UCSD-AML1 (cell line): Measurements from ENCODE around the gene RNU6-1.
A peak's percentile ranks its signal among the peaks of the same experiment; 100 is the strongest.

ENCODE experiments used
- DNase-seq: peaks from one replicate; lab custom pipeline; 2025; ENCODE audit not compliant: unreplicated experiment; lab: John Stamatoyannopoulos, UW

The RNU6-1 gene

GRCh38 chr15:67822537-67823313, 17.1 kb downstream of the RNU6-1 start:
- DNase-seq = no peak

GRCh38 chr15:67821784-67822440, 17.9 kb downstream of the RNU6-1 start:
- no peak for DNase-seq

- DNase-seq = peak; percentile 25
These were observed 18.7 kb downstream of the RNU6-1 start for GRCh38 chr15:67820992-67821783.

DNA sequence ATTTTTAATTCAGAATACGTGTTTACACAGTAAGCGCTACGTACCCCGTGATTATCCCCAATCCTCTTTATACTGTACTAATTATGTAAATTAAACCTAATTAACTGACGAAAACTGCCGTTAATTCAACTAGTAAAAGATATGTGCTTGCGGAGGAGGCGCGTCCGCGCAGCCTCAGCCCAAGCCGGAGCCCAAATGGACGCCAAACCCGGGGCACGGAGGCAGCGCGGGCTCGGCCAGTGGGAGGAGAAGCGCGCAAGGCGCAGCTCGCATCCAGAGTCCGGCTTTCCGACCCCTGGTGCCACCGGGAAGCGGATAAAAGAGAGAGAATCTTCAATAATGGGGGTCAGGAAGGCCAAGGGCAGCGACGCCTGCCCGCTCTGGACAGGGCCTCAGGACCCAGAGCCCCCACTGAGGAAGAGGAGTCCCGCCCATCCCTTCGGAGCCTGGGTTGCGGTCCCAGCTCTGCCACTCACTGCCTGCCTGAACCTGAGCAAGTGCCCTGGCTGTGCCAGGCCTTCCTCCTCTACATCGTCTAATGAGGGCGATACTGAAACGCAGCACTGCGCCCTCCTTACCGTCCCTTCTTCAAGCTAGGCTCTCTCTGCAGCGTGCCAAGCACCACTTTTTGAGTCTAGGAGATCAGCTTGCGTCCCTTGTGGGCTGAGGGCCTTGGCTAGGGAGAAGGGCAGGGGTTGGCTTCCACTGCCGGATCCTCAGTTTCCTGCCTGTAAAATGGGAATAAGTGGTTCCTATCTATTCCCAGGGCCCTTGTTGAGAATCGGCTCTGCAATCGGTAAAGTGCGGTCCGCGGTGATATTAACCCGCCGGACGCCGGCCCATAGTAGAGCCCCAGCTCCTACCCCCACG, 19.5 kb downstream of the RNU6-1 start:
- no peak for DNase-seq

- DNase-seq = no peak
These were observed 20.2 kb downstream of the RNU6-1 start for GRCh38 chr15:67819636-67820035.

DNA sequence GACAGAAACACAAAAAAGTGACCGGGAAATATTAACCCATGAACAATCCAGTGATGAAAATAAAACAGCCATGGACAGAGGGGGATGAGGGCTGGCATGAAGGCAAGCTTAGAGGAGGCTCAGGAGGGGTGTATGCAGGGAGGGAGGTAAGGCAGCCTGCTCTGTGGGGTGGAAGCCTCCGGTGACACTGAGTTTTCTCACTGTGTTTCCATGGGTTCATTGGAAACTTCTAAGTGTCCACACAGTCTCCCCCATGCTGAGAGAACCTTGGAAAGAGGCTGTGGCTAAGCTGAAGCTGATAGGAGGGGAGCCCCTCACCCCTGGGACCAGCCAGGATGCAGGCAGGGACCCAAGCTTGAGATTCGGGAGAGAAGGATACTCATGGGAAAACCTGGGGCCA, 21.4 kb downstream of the RNU6-1 start:
- DNase-seq = no peak

DNA sequence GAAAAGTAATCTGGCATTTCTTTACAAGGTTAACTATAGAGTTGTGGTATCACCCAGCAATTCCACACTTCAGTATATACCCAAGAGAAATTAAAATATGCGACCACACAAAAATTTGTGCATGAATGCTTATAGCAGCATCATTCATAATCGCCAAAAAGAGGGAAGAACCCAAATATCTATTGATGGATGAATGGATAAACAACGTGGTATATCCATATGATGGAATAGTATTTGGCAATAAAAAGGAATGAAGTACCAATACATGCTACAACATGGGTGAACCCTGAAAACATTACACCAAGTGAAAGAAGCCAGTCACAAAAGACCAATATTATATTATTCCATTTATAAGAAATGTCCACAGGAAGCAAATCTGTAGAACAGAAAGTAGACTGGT, 23.2 kb downstream of the RNU6-1 start:
- no peak for DNase-seq

GRCh38 chr15:67815036-67815592, 24.7 kb downstream of the RNU6-1 start:
- DNase-seq = no peak

DNA sequence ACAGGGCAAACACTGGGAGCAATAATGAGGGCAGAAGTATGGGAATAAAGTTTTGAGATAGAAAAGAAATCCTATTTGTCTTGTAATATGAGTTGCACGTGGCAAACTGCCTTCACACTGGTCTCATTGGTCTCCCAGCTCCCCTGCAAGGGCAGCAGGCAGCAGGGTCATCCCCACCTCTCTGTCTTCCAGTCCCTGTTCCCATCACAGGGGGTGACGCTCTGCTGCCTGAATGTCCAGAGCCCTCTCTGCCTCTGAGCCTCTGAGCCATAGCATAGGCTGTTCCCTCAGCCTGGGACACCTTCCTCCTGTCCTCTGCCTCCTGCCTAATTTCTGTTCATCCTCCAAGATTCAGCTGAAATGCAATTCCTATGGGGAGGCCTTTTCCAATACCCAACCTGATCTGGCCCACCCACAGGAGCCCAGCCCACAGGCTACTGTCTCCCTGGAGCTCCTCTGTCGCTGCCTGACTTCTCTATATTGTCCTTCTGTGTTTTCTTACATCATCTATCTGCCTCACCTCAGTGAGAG, 26.7 kb downstream of the RNU6-1 start:
- no peak for DNase-seq

DNA sequence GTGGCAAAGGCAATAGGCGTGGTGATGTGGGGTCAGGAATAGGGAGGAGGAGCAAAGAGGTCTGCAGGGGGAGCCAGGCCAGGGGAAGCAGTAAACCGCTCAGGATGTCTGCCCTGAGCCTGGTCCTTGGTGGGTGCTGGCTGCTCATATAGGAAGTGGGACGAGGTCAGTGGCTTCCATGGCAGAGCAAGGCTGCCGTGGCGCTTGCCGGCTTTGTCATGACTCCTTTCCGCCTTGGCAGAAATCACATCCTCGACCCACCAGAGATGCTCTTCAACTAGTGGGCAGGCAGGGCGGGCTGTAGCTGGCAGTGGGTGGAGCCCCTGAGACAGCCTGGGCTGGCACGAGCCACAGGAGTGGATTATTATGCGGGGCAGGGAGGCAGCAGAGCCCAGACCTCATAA, 27.6 kb downstream of the RNU6-1 start:
- peak; percentile 64 for DNase-seq

DNA sequence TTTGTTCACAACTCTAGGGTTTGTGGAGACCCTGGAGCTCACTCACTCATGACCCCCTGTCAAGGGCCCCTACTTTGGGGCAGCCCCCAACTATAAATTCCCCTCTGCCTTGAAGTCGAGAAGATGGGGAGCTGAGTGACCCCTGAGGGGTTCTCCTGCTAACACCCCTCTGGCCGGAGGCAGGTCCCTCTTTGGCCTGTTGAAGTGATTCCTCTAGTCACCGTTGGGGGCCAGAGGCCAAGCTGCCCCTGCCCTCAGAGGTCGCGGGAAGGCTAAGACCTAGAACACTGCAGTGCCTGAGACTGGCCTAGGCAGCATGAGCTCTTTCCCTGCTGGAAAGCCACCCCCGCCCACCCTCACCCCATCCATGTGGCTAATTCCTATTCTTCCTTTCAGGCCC, 30.0 kb downstream of the RNU6-1 start:
- no peak for DNase-seq

GRCh38 chr15:67809441-67809840, 30.4 kb downstream of the RNU6-1 start:
- DNase-seq = no peak

DNA sequence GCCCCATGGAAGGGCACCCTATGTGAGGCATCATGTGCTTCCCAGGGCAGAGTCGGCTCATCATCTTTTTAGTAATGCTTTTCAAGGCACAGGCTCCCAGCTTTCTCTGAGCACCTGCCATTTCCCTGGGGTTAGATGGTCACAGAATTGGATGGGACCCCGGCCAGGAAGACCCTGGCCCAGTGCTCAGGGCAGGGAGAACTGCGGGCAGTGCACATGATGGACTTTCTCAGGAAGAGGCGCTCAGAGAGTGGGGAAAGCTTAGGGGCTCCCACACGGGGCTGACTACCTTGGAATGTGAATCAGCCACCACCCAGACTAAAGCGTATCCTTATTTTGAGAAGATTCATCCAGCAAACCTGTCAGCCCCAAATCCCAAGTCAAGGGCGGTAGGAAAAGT, 31.0 kb downstream of the RNU6-1 start:
- DNase-seq = no peak

DNA sequence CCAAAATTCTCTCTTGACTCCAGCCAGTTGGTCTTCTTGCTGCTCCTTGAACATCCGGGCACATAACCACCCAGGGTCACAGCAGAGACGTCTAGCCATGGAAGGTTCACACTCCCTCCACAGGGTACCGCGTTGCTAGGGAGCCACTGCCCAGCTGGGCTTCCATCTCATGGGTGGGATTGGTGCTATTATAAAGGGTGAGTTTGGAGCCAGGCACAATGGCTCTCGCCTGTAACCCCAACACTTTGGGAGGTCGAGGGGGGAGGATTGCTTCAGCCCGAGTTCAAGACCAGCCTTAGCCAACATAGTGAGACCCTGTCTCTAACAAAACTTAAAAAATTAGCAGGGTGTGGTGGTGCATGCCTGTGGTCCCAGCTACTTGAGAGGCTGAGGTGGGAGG, 32.0 kb downstream of the RNU6-1 start:
- DNase-seq = no peak

DNA sequence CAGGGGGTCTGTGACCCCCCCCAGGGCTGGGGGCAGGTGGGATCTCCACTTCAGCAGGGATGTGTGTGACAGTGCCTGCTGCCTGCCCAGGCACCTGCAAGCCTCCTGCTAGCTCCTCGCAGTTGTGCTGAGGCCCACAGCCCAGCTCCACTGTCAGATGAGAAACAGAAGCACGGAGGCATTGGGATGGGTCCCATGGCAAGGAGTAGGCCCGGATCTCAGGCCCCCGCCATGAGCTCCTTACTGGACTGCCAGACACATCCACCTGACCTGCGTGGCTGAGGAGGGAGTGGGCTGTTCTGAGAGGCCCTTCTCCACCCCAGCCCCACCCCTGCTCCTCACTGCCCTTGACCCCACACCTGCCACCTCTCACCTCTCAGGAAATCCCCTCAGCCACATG, 32.7 kb downstream of the RNU6-1 start:
- no peak for DNase-seq

GRCh38 chr15:67806536-67806935, 33.3 kb downstream of the RNU6-1 start:
- no peak for DNase-seq

DNA sequence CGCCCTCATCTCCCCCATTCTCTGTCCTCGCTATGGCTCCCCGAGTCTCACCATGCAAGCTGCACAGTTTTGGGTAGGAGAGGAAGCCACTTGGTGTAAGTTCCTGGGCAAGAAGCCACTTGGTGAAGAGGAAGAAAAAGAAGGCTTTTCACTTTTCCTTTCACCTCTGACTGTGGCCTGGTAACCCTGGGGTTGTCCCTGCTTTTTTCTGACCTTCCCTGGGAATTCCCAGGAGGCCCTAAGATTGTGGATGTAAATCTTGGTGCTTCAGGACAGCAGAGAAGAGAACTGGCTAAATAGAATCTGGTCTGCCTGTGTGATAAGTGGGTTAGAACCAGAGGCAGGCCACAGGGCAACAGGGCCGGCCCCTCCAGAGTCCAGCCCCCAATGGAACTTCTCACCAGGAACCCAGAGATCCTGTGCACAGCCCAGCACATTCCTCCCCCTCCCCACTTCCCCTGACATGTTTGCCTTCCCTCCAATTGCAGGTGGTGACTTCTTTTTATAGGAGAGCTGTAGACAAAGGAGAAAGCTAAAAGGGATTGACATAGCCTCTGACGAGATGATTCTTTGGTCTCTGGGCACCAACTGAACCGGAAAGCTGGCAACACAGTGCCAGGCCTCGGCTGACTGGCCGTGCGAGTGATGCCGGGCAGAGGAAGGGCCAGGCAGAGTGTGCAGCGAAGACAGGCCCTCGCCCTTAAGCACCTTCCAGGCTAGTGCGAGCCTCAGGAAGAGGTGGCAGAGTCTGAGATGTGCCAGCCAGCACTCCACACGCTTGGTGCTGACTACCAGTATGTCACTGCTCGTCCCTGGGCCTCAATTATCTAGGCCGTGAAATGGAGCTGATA, 34.0 kb downstream of the RNU6-1 start:
- DNase-seq = no peak

DNA sequence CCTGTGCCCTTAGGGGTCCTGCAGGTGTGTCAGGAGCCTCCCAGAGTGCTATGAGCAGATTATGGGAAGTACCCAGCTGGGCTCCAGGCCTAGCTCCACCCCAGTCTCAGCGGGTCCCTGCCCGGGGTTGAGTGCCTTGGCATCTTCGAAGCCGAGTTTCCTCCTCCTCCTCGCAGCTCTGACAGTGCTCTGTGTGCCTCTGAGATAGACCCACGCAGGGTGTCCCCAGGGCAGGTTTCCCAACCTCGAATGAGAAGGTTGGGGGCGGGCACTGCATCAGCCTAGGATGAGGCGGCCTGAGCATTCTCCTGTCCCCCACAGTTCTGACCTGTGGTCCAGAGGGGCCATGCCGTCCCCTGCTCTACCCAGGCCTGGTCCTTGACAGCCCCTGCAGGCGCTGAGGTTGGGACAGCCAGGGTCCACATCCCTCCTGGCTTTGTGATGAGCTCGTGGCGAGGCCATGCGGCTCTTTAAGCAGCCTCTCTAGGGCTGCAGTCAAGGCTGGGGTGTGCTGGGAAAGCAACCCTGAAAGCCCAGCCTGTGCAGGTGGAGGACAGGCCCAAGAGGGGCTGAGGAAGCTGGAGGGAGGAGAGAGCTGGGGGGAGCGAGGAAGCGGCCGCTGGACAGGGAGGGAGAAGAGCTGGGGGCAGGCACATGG, 34.7 kb downstream of the RNU6-1 start:
- DNase-seq = no peak
